ENCODE results near the gene TFAP2E.
A peak's percentile ranks its signal among the peaks of the same experiment; 100 is the strongest.

TFAP2E gene

DNA sequence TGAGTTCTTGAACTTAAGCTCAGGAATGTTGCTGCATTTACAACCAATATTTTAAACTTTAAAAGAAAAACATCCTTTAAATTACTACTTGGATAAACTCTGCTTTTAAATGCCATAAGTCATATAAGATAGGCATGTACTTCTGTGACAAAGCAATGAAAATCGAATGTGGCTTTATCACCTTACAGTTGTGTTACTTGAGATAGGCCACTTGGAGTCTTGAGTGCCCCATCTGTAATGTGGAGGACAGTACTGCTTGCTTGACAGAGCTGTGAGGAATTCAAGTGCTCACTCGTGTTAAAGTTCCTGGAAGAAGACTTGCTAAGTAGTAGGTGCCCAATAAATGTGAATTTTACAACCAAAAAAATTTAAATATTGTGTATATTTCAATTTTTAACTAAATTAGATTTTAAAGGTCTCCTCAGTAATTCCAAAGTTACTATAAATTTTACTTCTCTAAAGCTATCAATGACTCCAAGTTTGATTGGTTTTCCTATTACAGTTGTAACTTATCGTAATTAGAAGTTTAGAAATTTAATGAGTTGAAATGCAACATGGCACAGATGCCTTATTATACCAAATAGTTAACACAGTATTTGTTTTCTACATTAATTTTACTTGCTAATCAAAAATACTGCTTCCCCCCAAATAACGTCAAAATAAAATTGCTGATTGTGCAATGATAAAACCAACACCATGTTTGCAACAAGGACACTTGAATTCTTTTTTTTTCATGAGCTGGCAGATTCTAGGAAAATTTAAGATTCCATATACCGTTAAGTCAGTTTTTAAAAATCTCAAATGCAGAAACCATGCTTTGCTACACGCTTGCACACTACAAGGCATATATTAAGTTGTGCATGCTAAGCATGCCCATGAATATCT lies 46.4 kb downstream of the TFAP2E start:
- Histone ChIP-seq H3K27me3 (ENCODE audit: control insufficient read depth, insufficient read depth, low read length) (no peaks in the 10 kb centered on the region), H3K4me3 (ENCODE audit: low read length) (no peak overlapping the region), H3K9me3 (ENCODE audit: control insufficient read depth, insufficient read depth, low read length) (no peaks in the 10 kb centered on the region), H3K27ac (ENCODE audit: low read length) (no peak overlapping the region), H3K36me3 (ENCODE audit: control insufficient read depth, insufficient read depth, low read length) (peaks cover 2% of the 10 kb centered on the region; the same call in 1 of the 2 replicates), H3K4me1 (ENCODE audit: control insufficient read depth, insufficient read depth, low read length) (no peaks in the 10 kb centered on the region; the same call in 1 of the 2 replicates)
- WGBS (ENCODE audit: insufficient coverage, insufficient read length), result 100% methylated on average over 1 of the region's 6 CpGs
- no peak for DNase-seq (ENCODE audit: low read depth, low spot score)

DNA sequence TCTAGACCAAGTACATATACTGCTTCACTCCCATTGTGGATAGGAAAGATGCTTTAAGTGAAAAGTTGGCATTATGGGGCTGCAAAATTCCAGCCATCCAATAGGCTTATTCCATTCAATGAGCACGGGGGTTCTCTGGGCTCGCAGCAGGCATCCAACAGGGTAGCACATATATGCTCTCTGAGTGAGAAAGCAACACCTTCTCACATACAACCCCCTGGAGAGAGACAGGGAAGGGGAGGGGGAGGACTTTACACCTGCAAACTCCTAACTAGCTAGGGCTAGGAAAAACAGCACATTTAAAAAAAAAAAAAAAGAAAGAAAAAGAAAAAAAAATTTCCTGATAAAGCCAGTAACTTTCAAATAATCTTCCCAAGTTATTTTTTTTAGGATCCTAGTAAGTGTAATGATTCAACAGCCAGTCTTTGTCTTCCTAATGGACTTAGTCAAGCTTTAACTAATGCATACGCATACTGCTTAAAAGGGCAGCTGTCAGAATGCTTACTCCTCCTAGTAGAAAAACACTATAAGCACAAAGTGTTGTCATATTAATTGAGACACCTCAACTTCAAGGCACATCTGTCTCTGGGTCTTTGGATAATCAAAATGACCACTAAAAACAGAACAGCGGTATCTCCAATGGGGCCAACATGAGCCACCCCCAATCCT lies 49.5 kb downstream of the TFAP2E start:
- H3K36me3 ChIP-seq (ENCODE audit: control insufficient read depth, insufficient read depth, low read length), result peaks cover 2% of the 10 kb centered on the region; the same call in 1 of the 2 replicates
- no peak overlapping the region for H3K27ac ChIP-seq (ENCODE audit: low read length)
- H3K4me3 ChIP-seq (ENCODE audit: low read length), result no peak overlapping the region
- no peaks in the 10 kb centered on the region for H3K27me3 ChIP-seq (ENCODE audit: control insufficient read depth, insufficient read depth, low read length)
- no peak for DNase-seq (ENCODE audit: low read depth, low spot score)
- WGBS (ENCODE audit: insufficient coverage, insufficient read length), result no CpG with 5 or more reads among the region's 4 CpGs
- H3K9me3 ChIP-seq (ENCODE audit: control insufficient read depth, insufficient read depth, low read length), result no peaks in the 10 kb centered on the region
- no peaks in the 10 kb centered on the region; the same call in 1 of the 2 replicates for H3K4me1 ChIP-seq (ENCODE audit: control insufficient read depth, insufficient read depth, low read length)

GRCh38 chr1:35623832-35624231 lies 50.7 kb downstream of the TFAP2E start:
- Histone ChIP-seq H3K9me3 (ENCODE audit: control insufficient read depth, insufficient read depth, low read length) (no peaks in the 10 kb centered on the region), H3K4me1 (ENCODE audit: control insufficient read depth, insufficient read depth, low read length) (no peaks in the 10 kb centered on the region; the same call in 1 of the 2 replicates), H3K27me3 (ENCODE audit: control insufficient read depth, insufficient read depth, low read length) (no peaks in the 10 kb centered on the region), H3K27ac (ENCODE audit: low read length) (no peak overlapping the region), H3K36me3 (ENCODE audit: control insufficient read depth, insufficient read depth, low read length) (peaks cover 2% of the 10 kb centered on the region; the same call in 1 of the 2 replicates), H3K4me3 (ENCODE audit: low read length) (no peak overlapping the region)
- DNase-seq (ENCODE audit: low read depth, low spot score), result no peak

- no peak for DNase-seq (ENCODE audit: low read depth, low spot score)
- no peaks in the 10 kb centered on the region for H3K9me3 ChIP-seq (ENCODE audit: control insufficient read depth, insufficient read depth, low read length)
- no CpG with 5 or more reads among the region's 2 CpGs for whole genome bisulfite sequencing (ENCODE audit: insufficient coverage, insufficient read length)
- H3K27me3 ChIP-seq (ENCODE audit: control insufficient read depth, insufficient read depth, low read length), result no peaks in the 10 kb centered on the region
- no peak overlapping the region for H3K27ac ChIP-seq (ENCODE audit: low read length)
- peaks cover 13% of the 10 kb centered on the region; the same call in 1 of the 2 replicates for H3K36me3 ChIP-seq (ENCODE audit: control insufficient read depth, insufficient read depth, low read length)
- H3K4me3 ChIP-seq (ENCODE audit: low read length), result no peak overlapping the region
- no peaks in the 10 kb centered on the region for H3K4me1 ChIP-seq (ENCODE audit: control insufficient read depth, insufficient read depth, low read length)
These were observed 55.9 kb downstream of the TFAP2E start for GRCh38 chr1:35629051-35629450.

GRCh38 chr1:35631396-35631795 lies 58.3 kb downstream of the TFAP2E start:
- WGBS (ENCODE audit: insufficient coverage, insufficient read length), result no CpG with 5 or more reads among the region's 3 CpGs
- Histone ChIP-seq H3K27me3 (ENCODE audit: control insufficient read depth, insufficient read depth, low read length) (no peaks in the 10 kb centered on the region), H3K9me3 (ENCODE audit: control insufficient read depth, insufficient read depth, low read length) (no peaks in the 10 kb centered on the region), H3K27ac (ENCODE audit: low read length) (no peak overlapping the region), H3K4me1 (ENCODE audit: control insufficient read depth, insufficient read depth, low read length) (no peaks in the 10 kb centered on the region), H3K4me3 (ENCODE audit: low read length) (no peak overlapping the region), H3K36me3 (ENCODE audit: control insufficient read depth, insufficient read depth, low read length) (peaks cover 16% of the 10 kb centered on the region; the same call in 1 of the 2 replicates)
- DNase-seq (ENCODE audit: low read depth, low spot score), result no peak

DNA sequence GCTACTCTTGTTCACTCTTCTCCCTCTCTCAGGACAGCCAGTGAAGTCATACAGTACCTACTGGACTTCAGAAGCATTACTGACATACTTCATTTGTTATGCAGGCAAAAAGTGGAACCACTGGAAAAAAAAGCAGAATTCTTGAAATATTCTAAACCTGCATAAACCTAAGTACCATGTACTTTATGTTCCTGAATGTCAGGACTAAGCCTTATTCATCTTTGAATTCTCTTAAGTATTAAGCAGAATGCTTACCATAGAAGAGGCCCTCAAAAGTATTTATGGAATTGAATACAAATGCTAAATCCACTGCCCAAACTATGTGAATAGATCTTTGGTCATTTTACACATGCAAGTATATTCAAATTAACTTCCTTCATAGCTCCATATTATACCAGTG lies 60.4 kb downstream of the TFAP2E start:
- Histone ChIP-seq H3K4me3 (ENCODE audit: low read length) (no peak overlapping the region), H3K4me1 (ENCODE audit: control insufficient read depth, insufficient read depth, low read length) (no peaks in the 10 kb centered on the region), H3K27ac (ENCODE audit: low read length) (no peak overlapping the region), H3K36me3 (ENCODE audit: control insufficient read depth, insufficient read depth, low read length) (peaks cover 16% of the 10 kb centered on the region; the same call in 1 of the 2 replicates), H3K9me3 (ENCODE audit: control insufficient read depth, insufficient read depth, low read length) (no peaks in the 10 kb centered on the region), H3K27me3 (ENCODE audit: control insufficient read depth, insufficient read depth, low read length) (no peaks in the 10 kb centered on the region)
- DNase-seq (ENCODE audit: low read depth, low spot score), result no peak

DNA sequence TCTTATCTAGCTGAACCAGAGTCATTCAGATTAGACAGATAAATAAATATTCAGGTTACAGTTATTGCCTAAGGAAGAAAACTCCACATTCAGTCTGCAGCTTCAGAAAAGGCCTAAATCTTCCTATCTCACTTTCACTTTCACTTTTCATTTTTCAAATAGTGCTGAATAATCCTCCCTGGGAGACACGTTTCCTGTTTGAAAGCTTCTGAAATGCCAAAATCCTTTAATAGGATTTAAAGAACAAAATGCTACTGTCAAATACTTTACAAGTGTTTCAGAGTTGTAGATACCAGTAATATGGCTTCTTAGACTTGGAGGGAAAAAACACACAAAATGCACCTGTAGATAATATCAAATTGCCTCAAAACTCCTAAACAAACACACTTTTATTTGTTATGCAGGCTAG lies 64.3 kb downstream of the TFAP2E start:
- Histone ChIP-seq H3K27me3 (ENCODE audit: control insufficient read depth, insufficient read depth, low read length) (no peaks in the 10 kb centered on the region), H3K27ac (ENCODE audit: low read length) (no peak overlapping the region), H3K4me3 (ENCODE audit: low read length) (no peak overlapping the region), H3K9me3 (ENCODE audit: control insufficient read depth, insufficient read depth, low read length) (no peaks in the 10 kb centered on the region), H3K4me1 (ENCODE audit: control insufficient read depth, insufficient read depth, low read length) (no peaks in the 10 kb centered on the region), H3K36me3 (ENCODE audit: control insufficient read depth, insufficient read depth, low read length) (peaks cover 5% of the 10 kb centered on the region; the same call in 1 of the 2 replicates)
- WGBS (ENCODE audit: insufficient coverage, insufficient read length), result no CpG with 5 or more reads among the region's 1 CpG
- DNase-seq (ENCODE audit: low read depth, low spot score), result no peak

- Histone ChIP-seq H3K27ac (ENCODE audit: low read length) (no peak overlapping the region), H3K4me3 (ENCODE audit: low read length) (peak overlapping the region; percentile 86), H3K4me1 (ENCODE audit: control insufficient read depth, insufficient read depth, low read length) (no peaks in the 10 kb centered on the region), H3K27me3 (ENCODE audit: control insufficient read depth, insufficient read depth, low read length) (no peaks in the 10 kb centered on the region), H3K9me3 (ENCODE audit: control insufficient read depth, insufficient read depth, low read length) (no peaks in the 10 kb centered on the region), H3K36me3 (ENCODE audit: control insufficient read depth, insufficient read depth, low read length) (peaks cover 2% of the 10 kb centered on the region; the same call in 1 of the 2 replicates)
- DNase-seq (ENCODE audit: low read depth, low spot score), result no peak
- WGBS (ENCODE audit: insufficient coverage, insufficient read length), result no CpG with 5 or more reads among the region's 29 CpGs
These were observed 67.5 kb downstream of the TFAP2E start for GRCh38 chr1:35640380-35641232.

- no peak within 1 kb of the TSS for H3K27ac ChIP-seq (ENCODE audit: low read length)
- no peaks in the 10 kb centered on the region for H3K9me3 ChIP-seq (ENCODE audit: control insufficient read depth, insufficient read depth, low read length)
- no CpG with 5 or more reads among the region's 43 CpGs for WGBS (ENCODE audit: insufficient coverage, insufficient read length)
- no peaks in the 10 kb centered on the region for H3K4me1 ChIP-seq (ENCODE audit: control insufficient read depth, insufficient read depth, low read length)
- H3K27me3 ChIP-seq (ENCODE audit: control insufficient read depth, insufficient read depth, low read length), result no peaks in the 10 kb centered on the region
- peak within 1 kb of the TSS; percentile 86 for H3K4me3 ChIP-seq (ENCODE audit: low read length)
- peak; percentile 97 for DNase-seq (ENCODE audit: low read depth, low spot score)
- H3K36me3 ChIP-seq (ENCODE audit: control insufficient read depth, insufficient read depth, low read length), result no peaks in the 10 kb centered on the region
These were observed 68.2 kb downstream of the TFAP2E start, which contains the start of gene PSMB2 for GRCh38 chr1:35641233-35641866. Gene PSMB2 (minus strand): TSS chr1:35641526. CDS start chr1:35641432, 94 bp downstream.
